ENCODE data around the gene MRPL28.
A peak's percentile ranks its signal among the peaks of the same experiment; 100 is the strongest.
"Not testable (repeated sequence)": the region's sequence is repeated elsewhere in the genome, so short reads cannot be mapped to it uniquely, and the experiment has no call there.

MRPL28 gene

GRCh38 chr16:337437-337836 is 32.9 kb downstream of the MRPL28 start:
- no peak for DNase-seq

- DNase-seq = no peak
These were observed 34.1 kb downstream of the MRPL28 start for GRCh38 chr16:336269-336668.

DNA sequence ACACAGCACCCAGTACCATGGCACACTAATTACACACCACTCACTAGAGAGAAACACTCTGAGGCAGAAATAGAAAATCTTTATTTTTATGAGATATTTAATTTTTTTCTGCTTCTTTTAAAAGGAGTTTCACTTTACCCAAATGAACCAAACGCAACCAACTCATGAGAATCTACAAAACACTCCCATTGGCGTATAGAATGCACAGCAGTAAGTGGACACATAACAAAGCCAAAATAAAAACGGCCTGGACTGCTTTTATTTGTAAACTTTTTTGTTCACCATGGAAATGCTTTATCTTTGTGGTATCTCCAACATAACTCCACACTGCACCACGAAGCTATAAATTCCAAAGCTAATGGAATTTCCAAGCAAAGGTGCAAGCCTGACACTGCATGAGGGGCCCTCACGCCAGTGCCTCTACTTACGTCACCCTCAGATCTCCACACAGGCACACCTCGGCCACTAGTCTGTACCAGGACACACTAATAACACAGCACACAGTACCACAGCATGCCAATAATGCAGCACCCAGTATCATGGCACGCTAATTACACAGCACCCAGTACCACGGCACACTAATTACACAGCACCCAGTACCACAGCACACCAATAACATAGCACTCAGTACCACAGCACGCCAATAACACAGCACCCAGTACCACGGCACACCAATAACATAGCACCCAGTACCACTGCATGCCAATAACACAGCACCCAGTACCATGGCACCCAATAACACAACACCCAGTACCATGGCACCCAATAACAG is 35.3 kb downstream of the MRPL28 start:
- not testable (repeated sequence) for DNase-seq

GRCh38 chr16:334164-334832 is 36.0 kb downstream of the MRPL28 start:
- not testable (repeated sequence) for DNase-seq

GRCh38 chr16:333406-334094 is 36.8 kb downstream of the MRPL28 start:
- DNase-seq = no peak

- not testable (repeated sequence) for DNase-seq
These were observed 39.0 kb downstream of the MRPL28 start for GRCh38 chr16:331181-331814.

DNA sequence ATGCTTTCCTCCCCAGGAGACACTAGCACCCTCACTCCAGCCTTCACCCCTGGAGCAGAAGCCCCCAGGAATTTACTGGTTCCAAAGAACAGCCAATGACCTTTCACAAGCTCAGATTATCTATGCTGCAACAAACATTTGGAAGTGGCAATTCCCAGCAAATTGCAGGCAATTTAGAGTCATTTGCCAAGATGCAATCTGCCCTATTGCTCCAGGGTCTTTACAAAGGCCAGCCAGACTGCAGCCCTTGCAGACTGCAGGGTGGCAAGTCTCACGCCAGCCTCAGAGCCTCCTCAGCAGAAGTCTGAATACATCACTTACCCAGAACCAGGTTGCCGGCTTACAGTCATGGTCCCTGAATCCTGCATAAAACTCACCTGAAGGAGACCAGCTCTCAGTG is 39.6 kb downstream of the MRPL28 start:
- no peak for DNase-seq

DNA sequence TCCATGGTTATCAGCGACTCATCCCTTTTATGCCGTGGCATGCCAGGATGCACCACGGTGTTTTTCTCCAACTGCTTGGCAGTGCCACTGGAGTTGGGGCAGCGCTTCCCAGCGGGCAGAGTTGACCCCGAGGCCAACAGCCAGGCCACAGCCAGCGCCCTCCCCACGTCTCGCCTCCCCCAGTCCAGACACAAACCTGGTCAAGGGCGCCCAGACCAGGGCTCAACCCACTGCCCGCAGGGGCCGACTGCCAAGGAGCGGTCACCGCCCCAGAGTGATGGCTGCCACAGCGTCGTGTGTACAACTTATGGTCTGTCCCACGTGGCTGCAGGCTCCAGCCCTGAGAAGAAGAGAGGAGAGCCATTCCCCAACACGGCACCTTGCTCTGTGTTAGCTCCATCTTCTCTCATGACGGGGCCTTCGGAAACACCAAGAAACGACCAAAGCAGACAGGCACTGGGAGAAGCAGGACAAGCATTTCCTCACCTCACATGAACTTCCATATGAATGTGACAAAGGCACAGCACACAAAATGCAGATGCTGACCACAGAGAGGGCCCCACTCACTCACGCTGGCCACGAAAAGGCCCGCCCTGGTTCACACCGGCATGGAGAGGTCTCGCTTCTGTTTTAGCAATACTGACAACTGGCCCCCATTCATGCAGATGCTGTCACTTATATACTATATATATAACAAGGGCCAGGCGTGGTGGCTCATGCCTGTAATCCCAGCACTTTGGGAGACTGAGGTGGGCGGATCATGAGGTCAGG is 44.8 kb downstream of the MRPL28 start:
- DNase-seq = no peak

- peak; percentile 36 for DNase-seq
These were observed 45.6 kb downstream of the MRPL28 start for GRCh38 chr16:324451-325334.

- DNase-seq = no peak
These were observed 46.2 kb downstream of the MRPL28 start for GRCh38 chr16:324201-324450.

DNA sequence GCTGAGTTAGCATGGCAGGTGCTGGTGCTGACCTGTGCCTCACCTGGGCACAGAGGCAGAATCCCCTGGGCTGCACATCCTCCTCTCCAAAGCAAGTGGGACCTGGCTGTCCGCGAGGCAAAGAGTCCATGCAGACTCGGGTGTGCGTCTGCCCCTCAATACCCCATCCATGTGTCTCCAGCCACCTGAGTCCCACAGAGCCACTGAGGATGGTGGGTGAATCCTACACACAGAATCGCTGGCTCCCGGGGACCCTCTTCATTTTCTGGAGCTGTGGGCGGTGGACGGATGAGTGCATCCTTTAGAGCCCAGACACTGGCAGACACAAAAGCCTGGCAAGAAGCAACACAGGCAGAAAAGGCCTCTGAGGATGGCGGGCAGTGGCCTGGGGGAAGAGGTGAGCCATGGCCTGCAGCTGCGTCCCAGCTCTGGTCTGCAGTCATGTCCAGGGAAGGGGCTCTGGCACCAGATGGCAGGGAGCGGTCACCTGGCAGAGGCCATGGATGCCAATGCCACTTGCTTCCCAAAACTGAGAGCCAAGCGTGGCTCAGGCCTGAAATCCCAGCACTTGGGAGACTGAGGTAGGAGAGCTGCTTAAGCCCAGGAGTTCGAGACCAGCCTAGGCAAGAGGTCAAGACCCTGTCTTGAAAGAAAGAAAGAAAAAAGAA is 47.7 kb downstream of the MRPL28 start:
- DNase-seq = no peak

DNA sequence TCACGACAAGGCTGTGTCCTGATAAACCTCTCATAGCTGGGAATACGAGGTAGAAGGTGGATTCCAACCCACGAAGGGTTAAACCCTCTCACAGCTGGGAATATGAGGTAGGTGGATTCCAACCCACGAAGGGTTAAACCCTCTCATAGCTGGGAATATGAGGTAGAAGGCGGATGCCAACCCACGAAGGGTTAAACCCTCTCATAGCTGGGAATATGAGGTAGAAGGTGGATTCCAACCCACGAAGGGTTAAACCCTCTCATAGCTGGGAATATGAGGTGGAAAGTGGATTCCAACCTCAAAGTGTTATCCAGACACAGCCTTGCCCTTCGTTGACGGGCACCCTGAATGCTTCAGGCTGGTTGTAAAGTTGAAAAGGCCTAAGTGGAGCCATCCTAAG is 48.8 kb downstream of the MRPL28 start:
- DNase-seq = no peak

DNA sequence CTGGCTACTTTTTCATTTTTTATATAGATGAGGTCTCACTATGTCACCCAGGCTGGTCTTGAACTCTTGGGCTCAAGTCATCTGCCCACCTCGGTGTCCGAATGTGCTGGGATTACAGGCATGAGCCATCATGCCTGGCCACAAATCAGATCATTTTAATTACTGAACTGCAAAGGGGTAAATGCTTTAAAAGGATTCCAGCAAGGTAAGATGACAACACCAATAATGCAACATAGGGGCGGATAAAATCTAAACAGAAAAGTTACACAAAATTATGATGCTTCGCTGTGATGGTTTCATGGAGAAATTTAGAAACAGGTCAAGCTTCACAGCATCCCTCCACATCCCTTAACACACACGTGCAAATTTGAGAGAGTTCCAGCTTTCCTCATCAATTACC is 50.1 kb downstream of the MRPL28 start:
- DNase-seq = no peak

GRCh38 chr16:318628-319027 is 51.7 kb downstream of the MRPL28 start:
- no peak for DNase-seq

DNA sequence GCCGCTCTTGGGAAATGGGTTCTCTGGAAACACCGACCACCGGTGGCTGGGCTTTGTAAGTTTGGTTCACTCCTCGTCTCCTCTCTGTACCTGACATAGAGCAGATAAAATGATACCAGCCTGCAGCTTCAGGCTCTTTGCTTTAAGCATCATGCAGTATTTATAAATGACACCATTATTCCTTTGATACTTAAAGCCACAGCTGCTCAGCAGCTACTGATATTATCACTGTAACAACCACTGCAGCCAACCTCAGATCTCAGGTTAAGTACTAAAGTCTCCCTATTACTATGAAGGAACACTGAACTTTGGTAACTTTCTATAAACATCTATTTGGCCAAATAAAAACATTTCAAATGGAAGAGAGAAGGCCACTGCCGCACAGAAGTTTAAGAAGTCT is 52.8 kb downstream of the MRPL28 start:
- DNase-seq = no peak
